HUDEP-2 (cell line): ENCODE results near the gene ANXA6.
"Not testable (repeated sequence)": the region's sequence is repeated elsewhere in the genome, so short reads cannot be mapped to it uniquely, and the experiment has no call there.

Source experiments
- DNase-seq, 76 experiments: peaks; one replicate each; lab custom pipeline; 2025; ENCODE audit not compliant: unreplicated experiment in 76 of 76; lab: John Stamatoyannopoulos, UW

ANXA6 gene

GRCh38 chr5:151181818-151182523 is 24.4 kb upstream of the ANXA6 start:
- no peak for DNase-seq

- no peak for DNase-seq
Observed at GRCh38 chr5:151180291-151180690, 22.7 kb upstream of the ANXA6 start.

GRCh38 chr5:151179489-151179840 is 21.9 kb upstream of the ANXA6 start:
- DNase-seq, result no peak

- DNase-seq, result no peak
Observed at GRCh38 chr5:151178777-151179488, 21.4 kb upstream of the ANXA6 start.

GRCh38 chr5:151178372-151178771 is 20.8 kb upstream of the ANXA6 start:
- DNase-seq, result no peak

GRCh38 chr5:151176268-151176667 is 18.7 kb upstream of the ANXA6 start:
- not testable (repeated sequence) for DNase-seq

GRCh38 chr5:151174612-151175101 is 17.1 kb upstream of the ANXA6 start:
- no peak for DNase-seq

GRCh38 chr5:151173711-151174611 is 16.4 kb upstream of the ANXA6 start:
- no peak for DNase-seq

GRCh38 chr5:151171529-151171928 is 13.9 kb upstream of the ANXA6 start:
- no peak for DNase-seq

GRCh38 chr5:151168602-151169344 is 11.2 kb upstream of the ANXA6 start:
- DNase-seq, result no peak

- no peak for DNase-seq
Observed at GRCh38 chr5:151167022-151167421, 9.4 kb upstream of the ANXA6 start.

- DNase-seq, result peak in 66 of 76 experiments; percentile 2 to 79 (median 50)
Observed at GRCh38 chr5:151164687-151165392, 7.3 kb upstream of the ANXA6 start.

GRCh38 chr5:151162776-151163175 is 5.2 kb upstream of the ANXA6 start:
- DNase-seq, result no peak

GRCh38 chr5:151159649-151160373 is 2.2 kb upstream of the ANXA6 start:
- DNase-seq, result no peak

- DNase-seq, result peak in 1 of 76 experiments; percentile 11
Observed at GRCh38 chr5:151158287-151158661, 695 bp upstream of the ANXA6 start.

- no peak for DNase-seq
Observed at GRCh38 chr5:151156507-151157420, 815 bp downstream of the ANXA6 start.

- DNase-seq, result peak in 12 of 76 experiments; percentile 5 to 39 (median 16)
Observed at GRCh38 chr5:151155775-151156506, 1.6 kb downstream of the ANXA6 start.
